ENCODE data around the gene TMEM18. TPM values are rescaled to one million over a fixed set of nuclear protein-coding genes. Genes with fewer than 3 reads are reported as not detected.

The TMEM18 gene
- total and polyA plus RNA-seq, 2 of the 13 experiments (the other 11 are each of a cell fraction or from before 2014, with no cell fraction given): 45.9 to 49.4 TPM

DNA sequence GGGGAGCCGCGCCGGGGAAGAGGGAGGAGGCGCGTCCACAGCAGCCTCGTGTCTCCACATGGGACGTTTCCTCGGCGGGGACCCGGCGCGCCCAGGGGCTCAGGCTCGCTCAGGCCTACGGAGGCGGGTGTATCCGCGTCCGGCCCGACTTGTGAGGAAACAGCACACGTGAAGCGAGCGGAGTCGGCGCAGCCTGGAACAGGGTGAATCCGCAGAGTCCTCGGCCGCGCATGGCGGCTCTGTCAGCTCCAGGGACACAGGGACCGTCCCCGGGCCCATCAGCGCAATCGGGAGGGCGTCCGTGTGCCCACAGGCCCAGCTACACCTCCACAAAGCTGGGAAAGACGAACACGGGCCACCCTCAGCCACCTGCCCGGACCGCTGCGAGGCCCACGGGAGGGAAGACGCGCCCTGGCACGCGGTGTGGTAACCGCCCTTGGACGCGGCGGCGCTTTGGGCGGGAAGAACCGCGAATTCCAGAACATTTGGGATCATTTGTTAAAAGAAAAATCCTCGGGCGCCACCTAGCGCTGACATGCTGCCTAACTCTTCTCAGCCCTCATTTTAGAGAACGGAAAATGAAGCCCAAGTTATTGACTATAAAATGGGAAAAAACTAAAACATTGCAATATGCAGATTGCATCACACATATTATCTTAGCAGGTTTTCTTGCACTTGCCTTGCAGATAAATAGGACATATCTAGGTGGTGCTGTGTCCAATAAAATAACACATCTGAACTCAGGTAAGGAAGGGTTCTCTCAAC is 40.4 kb downstream of the TMEM18 start (continued):
- TF ChIP-seq, protein P1, sequence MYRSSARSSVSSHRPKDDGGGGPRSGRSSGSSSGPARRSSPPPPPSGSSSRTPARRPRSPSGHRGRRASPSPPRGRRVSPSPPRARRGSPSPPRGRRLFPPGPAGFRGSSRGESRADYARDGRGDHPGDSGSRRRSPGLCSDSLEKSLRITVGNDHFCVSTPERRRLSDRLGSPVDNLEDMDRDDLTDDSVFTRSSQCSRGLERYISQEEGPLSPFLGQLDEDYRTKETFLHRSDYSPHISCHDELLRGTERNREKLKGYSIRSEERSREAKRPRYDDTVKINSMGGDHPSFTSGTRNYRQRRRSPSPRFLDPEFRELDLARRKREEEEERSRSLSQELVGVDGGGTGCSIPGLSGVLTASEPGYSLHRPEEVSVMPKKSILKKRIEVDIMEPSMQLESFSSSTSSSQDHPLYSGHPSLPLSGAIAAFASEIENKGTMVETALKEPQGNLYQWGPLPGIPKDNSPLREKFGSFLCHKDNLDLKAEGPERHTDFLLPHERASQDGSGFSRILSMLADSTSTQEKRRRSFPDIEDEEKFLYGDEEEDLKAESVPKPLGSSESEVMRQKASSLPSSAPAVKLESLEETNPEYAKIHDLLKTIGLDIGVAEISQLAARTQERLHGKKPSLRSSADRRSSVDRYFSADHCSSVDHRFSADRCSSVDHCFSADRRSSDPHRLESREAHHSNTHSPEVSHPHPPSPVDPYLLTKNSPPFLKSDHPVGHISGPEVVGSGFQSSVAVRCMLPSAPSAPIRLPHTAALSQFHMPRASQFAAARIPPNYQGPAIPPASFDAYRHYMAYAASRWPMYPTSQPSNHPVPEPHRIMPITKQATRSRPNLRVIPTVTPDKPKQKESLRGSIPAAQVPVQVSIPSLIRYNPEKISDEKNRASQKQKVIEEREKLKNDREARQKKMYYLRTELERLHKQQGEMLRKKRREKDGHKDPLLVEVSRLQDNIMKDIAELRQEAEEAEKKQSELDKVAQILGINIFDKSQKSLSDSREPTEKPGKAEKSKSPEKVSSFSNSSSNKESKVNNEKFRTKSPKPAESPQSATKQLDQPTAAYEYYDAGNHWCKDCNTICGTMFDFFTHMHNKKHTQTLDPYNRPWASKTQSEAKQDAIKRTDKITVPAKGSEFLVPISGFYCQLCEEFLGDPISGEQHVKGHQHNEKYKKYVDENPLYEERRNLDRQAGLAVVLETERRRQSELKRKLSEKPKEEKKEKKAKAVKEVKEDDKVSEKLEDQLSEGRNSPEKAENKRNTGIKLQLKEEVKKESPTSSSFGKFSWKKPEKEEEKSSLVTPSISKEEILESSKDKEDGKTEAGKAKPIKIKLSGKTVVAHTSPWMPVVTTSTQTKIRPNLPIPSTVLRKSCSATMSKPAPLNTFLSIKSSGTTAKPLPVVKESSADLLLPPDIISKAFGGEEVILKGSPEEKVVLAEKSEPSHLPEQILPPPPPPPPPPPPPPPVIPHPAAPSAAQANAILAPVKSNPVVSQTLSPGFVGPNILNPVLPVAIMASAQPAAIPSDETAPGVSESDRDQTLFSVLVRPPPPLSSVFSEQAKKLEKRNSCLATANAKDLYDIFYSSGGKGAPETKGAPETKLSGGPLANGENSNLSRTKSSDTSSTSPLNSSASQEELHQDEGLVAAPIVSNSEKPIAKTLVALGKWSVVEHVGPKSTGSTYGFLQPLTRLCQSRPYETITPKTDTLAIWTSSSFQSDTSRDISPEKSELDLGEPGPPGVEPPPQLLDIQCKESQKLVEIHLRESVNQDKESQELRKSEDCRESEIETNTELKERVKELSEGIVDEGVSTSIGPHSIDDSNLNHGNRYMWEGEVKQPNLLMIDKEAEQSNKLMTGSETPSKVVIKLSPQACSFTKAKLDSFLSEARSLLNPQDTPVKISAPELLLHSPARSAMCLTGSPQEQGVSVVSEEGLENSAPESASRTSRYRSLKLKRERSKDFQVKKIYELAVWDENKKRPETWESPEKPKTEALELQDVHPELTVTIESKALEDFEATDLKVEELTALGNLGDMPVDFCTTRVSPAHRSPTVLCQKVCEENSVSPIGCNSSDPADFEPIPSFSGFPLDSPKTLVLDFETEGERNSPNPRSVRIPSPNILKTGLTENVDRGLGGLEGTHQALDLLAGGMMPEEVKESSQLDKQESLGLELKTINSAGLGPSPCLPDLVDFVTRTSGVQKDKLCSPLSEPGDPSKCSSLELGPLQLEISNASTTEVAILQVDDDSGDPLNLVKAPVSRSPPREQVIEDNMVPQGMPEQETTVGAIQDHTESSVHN (CRISPR knock-in tag; IDR thresholded peaks at IDR 0.05): 0 out of 2 replicates have a peak, but pooled peaks have one; percentile 55
- no peak; the same call in 1 of the 2 replicates for TF ChIP-seq ZNF235 (CRISPR knock-in tag; IDR thresholded peaks at IDR 0.05; ENCODE audit: borderline replicate concordance)
- peak; percentile 94 for TF ChIP-seq NFATC3 (CRISPR knock-in tag; IDR thresholded peaks at IDR 0.05)
- peak; percentile 29 for TF ChIP-seq CBX1 (IDR thresholded peaks at IDR 0.05; ENCODE audit: low read depth)
- peak; percentile 57 for TF ChIP-seq SMC3 (IDR thresholded peaks at IDR 0.05; ENCODE audit: low read length)
- TF ChIP-seq ZNF350 (CRISPR knock-in tag; IDR thresholded peaks at IDR 0.05; ENCODE audit: borderline replicate concordance, low read depth): no peak
- TF ChIP-seq ZNF274 (CRISPR knock-in tag; IDR thresholded peaks at IDR 0.05): peak; percentile 37; the same call in 1 of the 2 replicates
- TF ChIP-seq, protein P2, sequence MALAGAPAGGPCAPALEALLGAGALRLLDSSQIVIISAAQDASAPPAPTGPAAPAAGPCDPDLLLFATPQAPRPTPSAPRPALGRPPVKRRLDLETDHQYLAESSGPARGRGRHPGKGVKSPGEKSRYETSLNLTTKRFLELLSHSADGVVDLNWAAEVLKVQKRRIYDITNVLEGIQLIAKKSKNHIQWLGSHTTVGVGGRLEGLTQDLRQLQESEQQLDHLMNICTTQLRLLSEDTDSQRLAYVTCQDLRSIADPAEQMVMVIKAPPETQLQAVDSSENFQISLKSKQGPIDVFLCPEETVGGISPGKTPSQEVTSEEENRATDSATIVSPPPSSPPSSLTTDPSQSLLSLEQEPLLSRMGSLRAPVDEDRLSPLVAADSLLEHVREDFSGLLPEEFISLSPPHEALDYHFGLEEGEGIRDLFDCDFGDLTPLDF (CRISPR knock-in tag; IDR thresholded peaks at IDR 0.05): peak; percentile 83
- TF ChIP-seq MED13 (CRISPR knock-in tag; IDR thresholded peaks at IDR 0.05): 0 out of 2 replicates have a peak, but pooled peaks have one; percentile 62
- TF ChIP-seq ZNF441 (CRISPR knock-in tag; IDR thresholded peaks at IDR 0.05; ENCODE audit: borderline replicate concordance): no peak
- peak; percentile 27; the same call in 1 of the 2 replicates for TF ChIP-seq ZNF629 (CRISPR knock-in tag; conservative IDR thresholded peaks at IDR 0.05)
- no peak for TF ChIP-seq DMAP1 (CRISPR knock-in tag; IDR thresholded peaks at IDR 0.05)
- peak; percentile 19; the same call in 1 of the 2 replicates for TF ChIP-seq ZSCAN30 (CRISPR knock-in tag; IDR thresholded peaks at IDR 0.05)
- TF ChIP-seq, protein P3, sequence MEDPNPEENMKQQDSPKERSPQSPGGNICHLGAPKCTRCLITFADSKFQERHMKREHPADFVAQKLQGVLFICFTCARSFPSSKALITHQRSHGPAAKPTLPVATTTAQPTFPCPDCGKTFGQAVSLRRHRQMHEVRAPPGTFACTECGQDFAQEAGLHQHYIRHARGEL (CRISPR knock-in tag; IDR thresholded peaks at IDR 0.05): 0 out of 2 replicates have a peak, but pooled peaks have one; percentile 70
- peak; percentile 68; the same call in 1 of the 2 replicates for TF ChIP-seq ZNF33B (CRISPR knock-in tag; IDR thresholded peaks at IDR 0.05)
- TF ChIP-seq, protein P4, sequence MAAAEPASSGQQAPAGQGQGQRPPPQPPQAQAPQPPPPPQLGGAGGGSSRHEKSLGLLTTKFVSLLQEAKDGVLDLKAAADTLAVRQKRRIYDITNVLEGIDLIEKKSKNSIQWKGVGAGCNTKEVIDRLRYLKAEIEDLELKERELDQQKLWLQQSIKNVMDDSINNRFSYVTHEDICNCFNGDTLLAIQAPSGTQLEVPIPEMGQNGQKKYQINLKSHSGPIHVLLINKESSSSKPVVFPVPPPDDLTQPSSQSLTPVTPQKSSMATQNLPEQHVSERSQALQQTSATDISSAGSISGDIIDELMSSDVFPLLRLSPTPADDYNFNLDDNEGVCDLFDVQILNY (CRISPR knock-in tag; conservative IDR thresholded peaks at IDR 0.05): peak; percentile 57; the same call in 1 of the 2 replicates
- no peak for TF ChIP-seq HDAC6 (IDR thresholded peaks at IDR 0.05; ENCODE audit: low read depth, low read length)
- TF ChIP-seq NFE2 (CRISPR knock-in tag; IDR thresholded peaks at IDR 0.05): no peak
- no peak for TF ChIP-seq NFE2L1 (CRISPR knock-in tag; IDR thresholded peaks at IDR 0.05; ENCODE audit: borderline replicate concordance)
- TF ChIP-seq NFYC (CRISPR knock-in tag; IDR thresholded peaks at IDR 0.05): no peak; the same call in 1 of the 2 replicates

Data from HepG2 (cell line).